ENCODE data around the gene GEMIN7.

DNA sequence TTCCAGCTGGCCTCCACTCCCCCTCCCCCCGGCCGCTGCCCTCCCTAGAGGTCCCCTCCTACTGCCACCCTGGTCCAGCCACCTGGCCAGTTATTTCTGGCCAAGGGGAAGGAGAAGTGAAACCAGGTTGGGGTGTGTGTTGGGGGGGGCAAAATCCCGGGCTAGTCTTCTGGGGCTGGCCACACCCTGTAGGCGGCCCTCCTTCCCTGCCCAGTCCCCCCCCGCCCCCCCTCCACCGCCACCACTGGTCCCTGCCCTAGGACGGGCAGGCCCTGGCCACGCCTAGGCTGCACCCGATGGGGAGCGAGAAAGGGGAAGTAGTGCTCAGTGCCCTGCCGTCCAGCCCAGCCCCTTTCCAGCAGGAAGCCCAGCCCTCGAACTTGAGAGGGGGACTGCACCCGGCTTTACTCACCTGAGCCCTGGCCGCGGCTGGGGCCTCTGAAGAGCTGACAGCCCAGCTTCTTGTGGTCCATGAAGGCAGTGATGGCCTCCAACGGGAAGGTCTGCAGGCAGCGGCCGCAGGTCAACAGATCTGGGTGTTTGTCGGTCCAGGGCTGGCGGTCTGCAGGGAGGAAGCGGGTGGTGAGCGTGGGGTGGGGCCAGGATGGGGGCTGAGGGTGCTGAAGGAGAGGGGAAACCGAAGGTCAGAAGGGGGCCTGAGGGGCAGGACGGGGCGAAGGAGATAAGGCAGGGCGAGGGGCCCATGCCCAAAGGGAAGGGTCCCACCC is 3.6 kb upstream of the GEMIN7 start:
- TF ChIP-seq, protein P1, sequence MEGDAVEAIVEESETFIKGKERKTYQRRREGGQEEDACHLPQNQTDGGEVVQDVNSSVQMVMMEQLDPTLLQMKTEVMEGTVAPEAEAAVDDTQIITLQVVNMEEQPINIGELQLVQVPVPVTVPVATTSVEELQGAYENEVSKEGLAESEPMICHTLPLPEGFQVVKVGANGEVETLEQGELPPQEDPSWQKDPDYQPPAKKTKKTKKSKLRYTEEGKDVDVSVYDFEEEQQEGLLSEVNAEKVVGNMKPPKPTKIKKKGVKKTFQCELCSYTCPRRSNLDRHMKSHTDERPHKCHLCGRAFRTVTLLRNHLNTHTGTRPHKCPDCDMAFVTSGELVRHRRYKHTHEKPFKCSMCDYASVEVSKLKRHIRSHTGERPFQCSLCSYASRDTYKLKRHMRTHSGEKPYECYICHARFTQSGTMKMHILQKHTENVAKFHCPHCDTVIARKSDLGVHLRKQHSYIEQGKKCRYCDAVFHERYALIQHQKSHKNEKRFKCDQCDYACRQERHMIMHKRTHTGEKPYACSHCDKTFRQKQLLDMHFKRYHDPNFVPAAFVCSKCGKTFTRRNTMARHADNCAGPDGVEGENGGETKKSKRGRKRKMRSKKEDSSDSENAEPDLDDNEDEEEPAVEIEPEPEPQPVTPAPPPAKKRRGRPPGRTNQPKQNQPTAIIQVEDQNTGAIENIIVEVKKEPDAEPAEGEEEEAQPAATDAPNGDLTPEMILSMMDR (IDR thresholded peaks at IDR 0.05): no peak
- peak; percentile 58 to 84 (median 82) for TF ChIP-seq POLR2AphosphoS5 (IDR thresholded peaks at IDR 0.05)
- peak; percentile 75 for TF ChIP-seq POLR2A (IDR thresholded peaks at IDR 0.05)
- no peak for TF ChIP-seq EP300 (IDR thresholded peaks at IDR 0.05; ENCODE audit: low read depth)

Measured in transverse colon (tissue), 4 donors.